SK-N-SH (cell line): Measurements from ENCODE around the gene CATSPERD. TPM values are rescaled to one million over a fixed set of nuclear protein-coding genes. Genes with fewer than 3 reads are reported as not detected.

ENCODE experiments used
- CTCF ChIA-PET: fragments of 300-600, 350-600 bp; formaldehyde crosslinking; extraction: SDS; loops from one replicate; lab custom pipeline; 2021; lab: Yijun Ruan, JAX
- POLR2A ChIA-PET: fragments of 350-600 bp; sonication (Branson Sonifier 250); formaldehyde crosslinking; extraction: SDS; loops from one replicate; lab custom pipeline; 2020; ENCODE audit warnings: antibody characterized with exemption, inconsistent platforms; lab: Yijun Ruan, JAX
- DNase-seq: peaks from one replicate; pipeline ENCODE4 v3.0.0; 2012
- H2AFZ ChIP-seq: fragments of 200-600 bp; sonication (generic); 2 replicates; pipeline ENCODE4 v1.8.1; 2016; ENCODE audit warnings: antibody characterized with exemption, mild to moderate bottlenecking, low read depth
- H3F3A ChIP-seq: fragments of 200-600 bp; sonication (generic); replicated peaks from 2 replicates; pipeline ENCODE3; 2016; ENCODE audit warnings: antibody characterized with exemption, mild to moderate bottlenecking; ENCODE audit not compliant: insufficient read depth
- H3K27ac ChIP-seq, 2 experiments: fragments of 200-500 bp in 1 of 2; fragments of 200-600 bp in 1 of 2; sonication (Bioruptor generic) in 1 of 2; sonication (generic), shearing (Covaris generic) in 1 of 2; 2 replicates each; pipeline versions ENCODE4 v1.5.1 to v1.6.1; 2014 to 2016; ENCODE audit warnings: low read depth in 2 of 2, inconsistent platforms in 1 of 2, low read length in 1 of 2, mild to moderate bottlenecking in 1 of 2, mixed read lengths in 1 of 2
- H3K27me3 ChIP-seq: fragments of 200-600 bp; sonication (generic), shearing (Covaris generic); 2 replicates; pipeline ENCODE4 v1.6.1; 2016; ENCODE audit warnings: mixed run types; ENCODE audit not compliant: insufficient read depth
- H3K36me3 ChIP-seq, 2 experiments: fragments of 200-500 bp in 1 of 2; fragments of 200-600 bp in 1 of 2; sonication (Bioruptor generic) in 1 of 2; sonication (generic) in 1 of 2; replicated peaks in 1 of 2; 2 replicates each; pipeline versions ENCODE3 to v1.5.1; 2014 to 2016; ENCODE audit warnings: low read length in 1 of 2, mild to moderate bottlenecking in 1 of 2; ENCODE audit not compliant: insufficient read depth in 2 of 2, control insufficient read depth in 1 of 2
- H3K4me1 ChIP-seq, 2 experiments: fragments of 200-500 bp in 1 of 2; fragments of 200-600 bp in 1 of 2; sonication (Bioruptor generic) in 1 of 2; sonication (generic), shearing (Covaris generic) in 1 of 2; 2 replicates each; pipeline versions ENCODE4 v1.5.1 to v1.6.1; 2014 to 2016; ENCODE audit warnings: low read depth in 1 of 2, low read length in 1 of 2, mixed run types in 1 of 2; ENCODE audit not compliant: insufficient read depth in 2 of 2, control insufficient read depth in 1 of 2
- H3K4me2 ChIP-seq: fragments of 200-600 bp; sonication (generic), shearing (Covaris generic); 2 replicates; pipeline ENCODE4 v1.6.1; 2017; ENCODE audit warnings: mixed run types
- H3K4me3 ChIP-seq, 2 experiments: fragments of 200-500 bp in 1 of 2; fragments of 200-600 bp in 1 of 2; sonication (Bioruptor generic) in 1 of 2; sonication (generic), shearing (Covaris generic) in 1 of 2; 2 replicates each; pipeline versions ENCODE4 v1.5.1 to v1.8.1; 2014 to 2016; ENCODE audit warnings: low read depth in 2 of 2, inconsistent platforms in 1 of 2, low read length in 1 of 2, mild to moderate bottlenecking in 1 of 2, mixed read lengths in 1 of 2, moderate library complexity in 1 of 2
- H3K79me2 ChIP-seq: fragments of 200-600 bp; sonication (generic); 2 replicates; pipeline ENCODE4 v1.8.1; 2017; ENCODE audit warnings: mild to moderate bottlenecking; ENCODE audit not compliant: insufficient read depth
- H3K9ac ChIP-seq: fragments of 200-600 bp; sonication (generic); 2 replicates; pipeline ENCODE4 v1.6.1; 2017; ENCODE audit warnings: mixed run types
- H3K9me2 ChIP-seq: fragments of 200-600 bp; sonication (generic); 2 replicates; pipeline ENCODE4 v1.6.1; 2017; ENCODE audit warnings: mixed run types
- H3K9me3 ChIP-seq: fragments of 200-600 bp; sonication (generic); 2 replicates; pipeline ENCODE4 v1.6.1; 2017; ENCODE audit warnings: mixed run types, mild to moderate bottlenecking, moderate library complexity
- H4K20me1 ChIP-seq: fragments of 200-600 bp; sonication (generic); 2 replicates; pipeline ENCODE4 v1.6.1; 2017; ENCODE audit warnings: mild to moderate bottlenecking, mixed run types; ENCODE audit not compliant: insufficient read depth
- EZH2phosphoT487 ChIP-seq: fragments of 200-600 bp; sonication (generic); IDR thresholded peaks from 2 replicates; pipeline ENCODE4 v1.6.1; 2017; ENCODE audit warnings: low read depth, mixed run types, mild to moderate bottlenecking, antibody characterized with exemption, moderate library complexity, borderline replicate concordance
- FOSL2 ChIP-seq: IDR thresholded peaks from 2 replicates; pipeline ENCODE4 v1.4.0; 2012; ENCODE audit warnings: low read depth, mild to moderate bottlenecking, moderate library complexity, borderline replicate concordance
- GABPA ChIP-seq: IDR thresholded peaks from 2 replicates; pipeline ENCODE4 v1.4.0; 2012; ENCODE audit warnings: low read depth, mild to moderate bottlenecking
- GATA2 ChIP-seq: sonication (generic); formaldehyde crosslinking; IDR thresholded peaks from 2 replicates; pipeline ENCODE4 v1.5.0; 2020; ENCODE audit warnings: mild to moderate bottlenecking, missing genetic modification reagents
- JUND ChIP-seq: IDR thresholded peaks from 2 replicates; pipeline ENCODE4 v1.4.0; 2012
- MXI1 ChIP-seq: IDR thresholded peaks from 2 replicates; pipeline ENCODE4 v1.6.1; 2012; ENCODE audit warnings: mild to moderate bottlenecking, low read depth, low read length, improper control_type of control experiment
- NFIC ChIP-seq: IDR thresholded peaks from 2 replicates; pipeline ENCODE4 v1.4.0; 2012; ENCODE audit warnings: borderline replicate concordance
- NRF1 ChIP-seq: IDR thresholded peaks from 2 replicates; pipeline ENCODE4 v1.6.1; 2012; ENCODE audit warnings: low read depth, mild to moderate bottlenecking, low read length
- POLR2AphosphoS5 ChIP-seq: IDR thresholded peaks from 2 replicates; pipeline ENCODE4 v1.6.1; 2012; ENCODE audit warnings: low read depth, low read length
- RAD21 ChIP-seq: IDR thresholded peaks from 2 replicates; pipeline ENCODE4 v1.6.1; 2012; ENCODE audit warnings: mild to moderate bottlenecking, low read length
- RCOR1 ChIP-seq: fragments of 150-350 bp; IDR thresholded peaks from 2 replicates; pipeline ENCODE4 v1.6.1; 2017; ENCODE audit warnings: antibody characterized with exemption, low read length
- RFX5 ChIP-seq: IDR thresholded peaks from 2 replicates; pipeline ENCODE4 v1.6.1; 2012; ENCODE audit warnings: mild to moderate bottlenecking, improper control_type of control experiment, low read length
- RXRA ChIP-seq: IDR thresholded peaks from 2 replicates; pipeline ENCODE4 v1.4.0; 2012; ENCODE audit warnings: low read depth, mild to moderate bottlenecking, borderline replicate concordance
- SIN3A ChIP-seq: IDR thresholded peaks from 2 replicates; pipeline ENCODE4 v1.6.1; 2012; ENCODE audit warnings: low read depth, mild to moderate bottlenecking, low read length, moderate library complexity, borderline replicate concordance
- TAF1 ChIP-seq: IDR thresholded peaks from 2 replicates; pipeline ENCODE4 v1.6.1; 2012; ENCODE audit warnings: low read depth, mild to moderate bottlenecking, low read length, moderate library complexity, borderline replicate concordance
- TCF12 ChIP-seq: IDR thresholded peaks from 2 replicates; pipeline ENCODE4 v1.4.0; 2012
- WGBS: methylation state at CpG from one replicate; pipeline ENCODE4 v1.1.6; 2017; ENCODE audit warnings: low lambda C conversion rate; 5-methylcytosine and 5-hydroxymethylcytosine counted together
- polyA plus RNA-seq, 3 experiments: library from polyadenylated mRNA; depleted of rRNA; stranded (reverse); fragments of >200 nt; gene quantifications; 2 replicates each; pipeline ENCODE4 v1.2.3, GENCODE V29; 2012
- TF ChIP-seq, protein P1 (sequence below): fragments of 150-350 bp; IDR thresholded peaks from 2 replicates; pipeline ENCODE4 v1.6.1; 2016; ENCODE audit warnings: mild to moderate bottlenecking, low read depth, low read length
- TF ChIP-seq, protein P2 (sequence below): IDR thresholded peaks from 2 replicates; pipeline ENCODE4 v1.6.1; 2012; ENCODE audit warnings: mild to moderate bottlenecking, low read depth, low read length, moderate library complexity
- TF ChIP-seq, protein P3 (sequence below): IDR thresholded peaks from 2 replicates; pipeline ENCODE4 v1.4.0; 2012; ENCODE audit warnings: low read depth, borderline replicate concordance
- TF ChIP-seq, protein P4 (sequence below): fragments of 150-350 bp; IDR thresholded peaks from 2 replicates; pipeline ENCODE4 v1.6.1; 2017; ENCODE audit warnings: antibody characterized with exemption, low read length, low read depth, borderline replicate concordance

Gene CATSPERD
- polyA plus RNA-seq, 1 of the 3 experiments (the other 2 are of a cell fraction), result not detected

DNA sequence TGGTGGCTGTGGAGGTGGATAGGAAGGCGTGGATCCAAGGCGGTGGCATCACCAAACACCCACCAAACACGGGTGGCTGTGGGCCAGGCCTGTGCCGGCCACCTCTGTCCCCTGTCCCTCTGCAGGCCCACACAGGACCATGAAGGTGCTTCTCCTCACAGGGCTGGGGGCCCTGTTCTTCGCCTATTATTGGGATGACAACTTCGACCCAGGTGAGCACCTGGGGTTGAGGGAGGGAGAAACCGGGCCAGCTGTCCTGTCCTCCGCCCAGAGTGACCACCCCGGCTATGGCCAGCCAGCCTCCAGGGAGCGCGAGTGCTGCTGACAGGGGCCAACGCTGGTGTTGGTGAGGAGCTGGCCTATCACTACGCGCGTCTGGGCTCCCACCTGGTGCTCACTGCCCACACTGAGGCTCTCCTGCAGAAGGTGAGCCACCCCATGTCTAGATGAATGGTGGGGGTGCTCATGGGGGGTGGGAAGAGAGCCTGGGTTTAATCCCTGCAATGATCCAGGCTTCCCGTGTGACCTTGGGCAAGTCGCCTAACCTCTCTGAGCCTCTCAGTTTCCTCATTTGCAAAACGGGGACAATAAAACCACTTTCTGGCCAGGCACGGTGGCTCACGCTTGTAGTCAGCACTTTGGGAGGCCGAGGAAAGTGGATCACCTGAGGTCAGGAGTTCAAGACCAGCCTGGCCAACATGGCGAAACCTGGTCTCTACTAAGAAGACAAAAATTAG lies 35.6 kb upstream of the CATSPERD start:
- H3K27me3 ChIP-seq, result no peaks in the 10 kb centered on the region
- POLR2A ChIA-PET, result no interaction called here
- WGBS, result 92% methylated on average over 8 of the region's 22 CpGs
- H3K9me3 ChIP-seq, result no peaks in the 10 kb centered on the region
- H2AFZ ChIP-seq, result no peak overlapping the region
- peaks cover 20% of the 10 kb centered on the region for H3F3A ChIP-seq
- DNase-seq, result no peak
- no peak overlapping the region for H3K4me3 ChIP-seq
- TF ChIP-seq, protein P1, sequence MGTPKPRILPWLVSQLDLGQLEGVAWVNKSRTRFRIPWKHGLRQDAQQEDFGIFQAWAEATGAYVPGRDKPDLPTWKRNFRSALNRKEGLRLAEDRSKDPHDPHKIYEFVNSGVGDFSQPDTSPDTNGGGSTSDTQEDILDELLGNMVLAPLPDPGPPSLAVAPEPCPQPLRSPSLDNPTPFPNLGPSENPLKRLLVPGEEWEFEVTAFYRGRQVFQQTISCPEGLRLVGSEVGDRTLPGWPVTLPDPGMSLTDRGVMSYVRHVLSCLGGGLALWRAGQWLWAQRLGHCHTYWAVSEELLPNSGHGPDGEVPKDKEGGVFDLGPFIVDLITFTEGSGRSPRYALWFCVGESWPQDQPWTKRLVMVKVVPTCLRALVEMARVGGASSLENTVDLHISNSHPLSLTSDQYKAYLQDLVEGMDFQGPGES, result no peak
- TF ChIP-seq SIN3A, result no peak
- TF ChIP-seq NRF1, result no peak
- no peak for TF ChIP-seq GATA2 (CRISPR knock-in tag)
- TF ChIP-seq FOSL2, result no peak
- TF ChIP-seq RXRA, result no peak
- no peak for TF ChIP-seq NFIC
- no peak for TF ChIP-seq RFX5
- no peak for TF ChIP-seq MXI1
- no peak for TF ChIP-seq POLR2AphosphoS5
- TF ChIP-seq, protein P2, sequence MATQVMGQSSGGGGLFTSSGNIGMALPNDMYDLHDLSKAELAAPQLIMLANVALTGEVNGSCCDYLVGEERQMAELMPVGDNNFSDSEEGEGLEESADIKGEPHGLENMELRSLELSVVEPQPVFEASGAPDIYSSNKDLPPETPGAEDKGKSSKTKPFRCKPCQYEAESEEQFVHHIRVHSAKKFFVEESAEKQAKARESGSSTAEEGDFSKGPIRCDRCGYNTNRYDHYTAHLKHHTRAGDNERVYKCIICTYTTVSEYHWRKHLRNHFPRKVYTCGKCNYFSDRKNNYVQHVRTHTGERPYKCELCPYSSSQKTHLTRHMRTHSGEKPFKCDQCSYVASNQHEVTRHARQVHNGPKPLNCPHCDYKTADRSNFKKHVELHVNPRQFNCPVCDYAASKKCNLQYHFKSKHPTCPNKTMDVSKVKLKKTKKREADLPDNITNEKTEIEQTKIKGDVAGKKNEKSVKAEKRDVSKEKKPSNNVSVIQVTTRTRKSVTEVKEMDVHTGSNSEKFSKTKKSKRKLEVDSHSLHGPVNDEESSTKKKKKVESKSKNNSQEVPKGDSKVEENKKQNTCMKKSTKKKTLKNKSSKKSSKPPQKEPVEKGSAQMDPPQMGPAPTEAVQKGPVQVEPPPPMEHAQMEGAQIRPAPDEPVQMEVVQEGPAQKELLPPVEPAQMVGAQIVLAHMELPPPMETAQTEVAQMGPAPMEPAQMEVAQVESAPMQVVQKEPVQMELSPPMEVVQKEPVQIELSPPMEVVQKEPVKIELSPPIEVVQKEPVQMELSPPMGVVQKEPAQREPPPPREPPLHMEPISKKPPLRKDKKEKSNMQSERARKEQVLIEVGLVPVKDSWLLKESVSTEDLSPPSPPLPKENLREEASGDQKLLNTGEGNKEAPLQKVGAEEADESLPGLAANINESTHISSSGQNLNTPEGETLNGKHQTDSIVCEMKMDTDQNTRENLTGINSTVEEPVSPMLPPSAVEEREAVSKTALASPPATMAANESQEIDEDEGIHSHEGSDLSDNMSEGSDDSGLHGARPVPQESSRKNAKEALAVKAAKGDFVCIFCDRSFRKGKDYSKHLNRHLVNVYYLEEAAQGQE, result no peak
- no peak for TF ChIP-seq TAF1
- no peak for TF ChIP-seq RCOR1
- TF ChIP-seq, protein P3, sequence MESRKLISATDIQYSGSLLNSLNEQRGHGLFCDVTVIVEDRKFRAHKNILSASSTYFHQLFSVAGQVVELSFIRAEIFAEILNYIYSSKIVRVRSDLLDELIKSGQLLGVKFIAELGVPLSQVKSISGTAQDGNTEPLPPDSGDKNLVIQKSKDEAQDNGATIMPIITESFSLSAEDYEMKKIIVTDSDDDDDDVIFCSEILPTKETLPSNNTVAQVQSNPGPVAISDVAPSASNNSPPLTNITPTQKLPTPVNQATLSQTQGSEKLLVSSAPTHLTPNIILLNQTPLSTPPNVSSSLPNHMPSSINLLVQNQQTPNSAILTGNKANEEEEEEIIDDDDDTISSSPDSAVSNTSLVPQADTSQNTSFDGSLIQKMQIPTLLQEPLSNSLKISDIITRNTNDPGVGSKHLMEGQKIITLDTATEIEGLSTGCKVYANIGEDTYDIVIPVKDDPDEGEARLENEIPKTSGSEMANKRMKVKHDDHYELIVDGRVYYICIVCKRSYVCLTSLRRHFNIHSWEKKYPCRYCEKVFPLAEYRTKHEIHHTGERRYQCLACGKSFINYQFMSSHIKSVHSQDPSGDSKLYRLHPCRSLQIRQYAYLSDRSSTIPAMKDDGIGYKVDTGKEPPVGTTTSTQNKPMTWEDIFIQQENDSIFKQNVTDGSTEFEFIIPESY, result no peak
- no peak for TF ChIP-seq TCF12
- no peak for TF ChIP-seq GABPA
- no peak for TF ChIP-seq EZH2phosphoT487
- no peak for TF ChIP-seq RAD21
- TF ChIP-seq, protein P4, sequence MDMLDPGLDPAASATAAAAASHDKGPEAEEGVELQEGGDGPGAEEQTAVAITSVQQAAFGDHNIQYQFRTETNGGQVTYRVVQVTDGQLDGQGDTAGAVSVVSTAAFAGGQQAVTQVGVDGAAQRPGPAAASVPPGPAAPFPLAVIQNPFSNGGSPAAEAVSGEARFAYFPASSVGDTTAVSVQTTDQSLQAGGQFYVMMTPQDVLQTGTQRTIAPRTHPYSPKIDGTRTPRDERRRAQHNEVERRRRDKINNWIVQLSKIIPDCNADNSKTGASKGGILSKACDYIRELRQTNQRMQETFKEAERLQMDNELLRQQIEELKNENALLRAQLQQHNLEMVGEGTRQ, result no peak
- no peak for TF ChIP-seq JUND
- no peaks in the 10 kb centered on the region for H3K36me3 ChIP-seq
- H4K20me1 ChIP-seq, result no peaks in the 10 kb centered on the region
- CTCF ChIA-PET, result no interaction called here
- H3K4me1 ChIP-seq, result peaks cover 0 to 15% of the 10 kb centered on the region in 2 experiments; a peak in 1 of 4 replicates
- no peak overlapping the region for H3K9ac ChIP-seq
- no peak overlapping the region for H3K27ac ChIP-seq
- H3K9me2 ChIP-seq, result no peaks in the 10 kb centered on the region
- peaks cover 6% of the 10 kb centered on the region; the same call in 1 of the 2 replicates for H3K79me2 ChIP-seq
- no peak overlapping the region for H3K4me2 ChIP-seq
